ENCODE results near the gene PGC. TPM values are rescaled to one million over a fixed set of nuclear protein-coding genes. Genes with fewer than 3 reads are reported as not detected.

The PGC gene
- total RNA-seq, 1 donor from 2014 or later = not detected

GRCh38 chr6:41729624-41730023 lies 17.6 kb downstream of the PGC start:
- no peak for DNase-seq

GRCh38 chr6:41728954-41729353 lies 18.2 kb downstream of the PGC start:
- DNase-seq = no peak

- DNase-seq = no peak
Observed at GRCh38 chr6:41728073-41728936, 18.9 kb downstream of the PGC start.

- no peak for DNase-seq
Observed at GRCh38 chr6:41727705-41728072, 19.5 kb downstream of the PGC start.

- DNase-seq = no peak
Observed at GRCh38 chr6:41726876-41727275, 20.3 kb downstream of the PGC start.

- DNase-seq = no peak
Observed at GRCh38 chr6:41724586-41725501, 22.4 kb downstream of the PGC start.

- DNase-seq = no peak
Observed at GRCh38 chr6:41724228-41724580, 23.0 kb downstream of the PGC start.

GRCh38 chr6:41723530-41724227 lies 23.5 kb downstream of the PGC start:
- peak; percentile 16 for DNase-seq

- no peak for DNase-seq
Observed at GRCh38 chr6:41722969-41723529, 24.1 kb downstream of the PGC start.

- no peak for DNase-seq
Observed at GRCh38 chr6:41721414-41721813, 25.8 kb downstream of the PGC start.

GRCh38 chr6:41720783-41721182 lies 26.4 kb downstream of the PGC start:
- DNase-seq = no peak

- DNase-seq = no peak
Observed at GRCh38 chr6:41720262-41720620, 27.0 kb downstream of the PGC start.

GRCh38 chr6:41719436-41720261 lies 27.5 kb downstream of the PGC start:
- DNase-seq = no peak

- no peak for DNase-seq
Observed at GRCh38 chr6:41718828-41719227, 28.4 kb downstream of the PGC start.

GRCh38 chr6:41717392-41717736 lies 29.8 kb downstream of the PGC start:
- no peak for DNase-seq

GRCh38 chr6:41716516-41717391 lies 30.4 kb downstream of the PGC start:
- DNase-seq = no peak

GRCh38 chr6:41715795-41716515 lies 31.2 kb downstream of the PGC start:
- no peak for DNase-seq

GRCh38 chr6:41714556-41715273 lies 32.5 kb downstream of the PGC start:
- no peak for DNase-seq

GRCh38 chr6:41713650-41714291 lies 33.4 kb downstream of the PGC start:
- no peak for DNase-seq
